ENCODE results near the gene LRPAP1.
"Not testable (repeated sequence)": the region's sequence is repeated elsewhere in the genome, so short reads cannot be mapped to it uniquely, and the experiment has no call there.

Gene LRPAP1

DNA sequence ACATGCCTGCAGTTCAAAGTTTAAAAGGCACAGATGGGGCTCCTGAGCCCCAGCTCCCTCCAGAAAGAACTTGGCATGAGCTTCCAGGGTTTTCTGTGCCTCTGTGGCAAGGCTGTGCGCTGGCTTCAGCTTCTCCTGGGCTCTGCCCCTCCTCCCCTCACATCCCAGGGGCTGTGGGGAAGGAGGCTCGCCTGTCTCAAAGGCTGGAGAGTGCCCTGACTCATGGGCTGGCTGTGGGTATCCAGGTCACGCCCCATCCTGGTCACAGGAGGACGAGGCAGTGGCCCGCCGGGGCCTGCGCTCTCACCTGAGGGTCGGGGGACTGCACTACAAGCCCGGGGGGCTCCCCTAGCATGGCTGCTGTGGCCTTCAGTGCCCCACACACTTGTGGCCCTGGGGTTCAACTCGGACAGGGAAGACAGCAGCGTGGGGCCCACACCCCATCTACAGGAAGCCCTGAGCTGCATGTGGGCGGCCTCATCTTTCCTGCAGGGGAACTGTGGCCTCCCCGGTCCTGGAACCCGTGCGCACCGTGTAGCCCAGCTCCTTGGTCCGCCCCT, 17.9 kb downstream of the LRPAP1 start:
- Histone ChIP-seq H3K4me3 (ENCODE audit: severe bottlenecking) (no peak overlapping the region), H3K27ac (ENCODE audit: poor library complexity, severe bottlenecking) (no peak overlapping the region), H3K9me3 (ENCODE audit: severe bottlenecking) (no peaks in the 10 kb centered on the region), H3K4me1 (ENCODE audit: insufficient read depth, poor library complexity, severe bottlenecking) (no peaks in the 10 kb centered on the region), H3K36me3 (ENCODE audit: low read depth) (peaks cover 43% of the 10 kb centered on the region), H3K27me3 (ENCODE audit: insufficient read depth, poor library complexity, severe bottlenecking) (no peaks in the 10 kb centered on the region)
- DNase-seq (ENCODE audit: low spot score) = no peak
- ATAC-seq (ENCODE audit: low read depth) = no peak
- no peak for TF ChIP-seq CTCF (IDR thresholded peaks at IDR 0.05; ENCODE audit: poor library complexity, severe bottlenecking)

- DNase-seq (ENCODE audit: low spot score) (no peak), ATAC-seq (ENCODE audit: low read depth) (no peak)
- no peak overlapping the region for H3K27ac ChIP-seq (ENCODE audit: poor library complexity, severe bottlenecking)
- H3K36me3 ChIP-seq (ENCODE audit: low read depth) = peaks cover 43% of the 10 kb centered on the region
- no peak for TF ChIP-seq CTCF (IDR thresholded peaks at IDR 0.05; ENCODE audit: poor library complexity, severe bottlenecking)
- no peaks in the 10 kb centered on the region for H3K4me1 ChIP-seq (ENCODE audit: insufficient read depth, poor library complexity, severe bottlenecking)
- H3K4me3 ChIP-seq (ENCODE audit: severe bottlenecking) = no peak overlapping the region
- no peaks in the 10 kb centered on the region for H3K9me3 ChIP-seq (ENCODE audit: severe bottlenecking)
- H3K27me3 ChIP-seq (ENCODE audit: insufficient read depth, poor library complexity, severe bottlenecking) = no peaks in the 10 kb centered on the region
Observed at GRCh38 chr4:3513807-3514206, 18.4 kb downstream of the LRPAP1 start.

DNA sequence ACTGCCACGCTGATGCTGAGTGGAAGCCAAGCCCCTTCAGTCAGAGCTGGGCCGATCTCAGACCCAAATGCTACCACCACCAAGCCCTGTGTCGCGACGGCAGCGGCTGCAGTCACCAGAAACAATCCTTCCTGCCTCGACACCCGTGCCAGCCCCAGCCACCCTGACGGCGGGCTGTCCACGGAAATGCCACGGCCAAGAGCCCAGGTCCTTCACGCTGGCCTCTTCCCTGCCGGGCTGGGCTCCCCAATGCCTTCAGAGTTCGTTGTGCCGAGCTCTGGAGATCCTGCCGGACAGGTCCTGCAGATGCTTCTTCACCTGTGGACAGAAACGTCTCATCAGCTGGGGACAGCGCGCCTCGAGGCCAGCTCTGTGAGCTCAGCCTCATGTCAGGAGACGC, 19.5 kb downstream of the LRPAP1 start:
- H3K27me3 ChIP-seq (ENCODE audit: insufficient read depth, poor library complexity, severe bottlenecking) = no peaks in the 10 kb centered on the region
- ATAC-seq (ENCODE audit: low read depth) (no peak), DNase-seq (ENCODE audit: low spot score) (no peak)
- no peak for TF ChIP-seq CTCF (IDR thresholded peaks at IDR 0.05; ENCODE audit: poor library complexity, severe bottlenecking)
- H3K4me1 ChIP-seq (ENCODE audit: insufficient read depth, poor library complexity, severe bottlenecking) = no peaks in the 10 kb centered on the region
- H3K4me3 ChIP-seq (ENCODE audit: severe bottlenecking) = no peak overlapping the region
- no peaks in the 10 kb centered on the region for H3K9me3 ChIP-seq (ENCODE audit: severe bottlenecking)
- no peak overlapping the region for H3K27ac ChIP-seq (ENCODE audit: poor library complexity, severe bottlenecking)
- peaks cover 50% of the 10 kb centered on the region for H3K36me3 ChIP-seq (ENCODE audit: low read depth)

DNA sequence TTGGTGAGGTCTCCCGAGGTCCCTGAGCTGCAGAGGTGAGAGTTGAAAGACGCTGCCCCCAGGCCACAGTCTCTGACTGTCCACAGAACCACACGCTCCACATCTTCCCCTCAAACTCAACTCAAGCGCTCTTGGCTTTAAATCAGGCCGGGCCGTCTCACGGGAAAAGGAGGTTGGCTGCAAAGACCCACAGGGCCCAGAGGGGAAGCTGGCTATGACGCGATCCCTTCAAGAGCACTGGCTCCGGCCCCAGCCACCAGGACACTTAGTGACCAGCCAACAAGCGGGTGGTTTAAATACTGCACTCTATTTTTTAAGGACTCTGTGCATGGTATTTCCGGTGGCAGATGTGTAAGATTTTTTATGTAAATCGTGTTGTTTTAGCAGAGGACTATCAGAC, 19.9 kb downstream of the LRPAP1 start:
- no peaks in the 10 kb centered on the region for H3K4me1 ChIP-seq (ENCODE audit: insufficient read depth, poor library complexity, severe bottlenecking)
- DNase-seq (ENCODE audit: low spot score) (no peak), ATAC-seq (ENCODE audit: low read depth) (no peak)
- H3K9me3 ChIP-seq (ENCODE audit: severe bottlenecking) = no peaks in the 10 kb centered on the region
- H3K4me3 ChIP-seq (ENCODE audit: severe bottlenecking) = no peak overlapping the region
- H3K36me3 ChIP-seq (ENCODE audit: low read depth) = peaks cover 50% of the 10 kb centered on the region
- TF ChIP-seq CTCF (IDR thresholded peaks at IDR 0.05; ENCODE audit: poor library complexity, severe bottlenecking) = no peak
- no peaks in the 10 kb centered on the region for H3K27me3 ChIP-seq (ENCODE audit: insufficient read depth, poor library complexity, severe bottlenecking)
- no peak overlapping the region for H3K27ac ChIP-seq (ENCODE audit: poor library complexity, severe bottlenecking)

DNA sequence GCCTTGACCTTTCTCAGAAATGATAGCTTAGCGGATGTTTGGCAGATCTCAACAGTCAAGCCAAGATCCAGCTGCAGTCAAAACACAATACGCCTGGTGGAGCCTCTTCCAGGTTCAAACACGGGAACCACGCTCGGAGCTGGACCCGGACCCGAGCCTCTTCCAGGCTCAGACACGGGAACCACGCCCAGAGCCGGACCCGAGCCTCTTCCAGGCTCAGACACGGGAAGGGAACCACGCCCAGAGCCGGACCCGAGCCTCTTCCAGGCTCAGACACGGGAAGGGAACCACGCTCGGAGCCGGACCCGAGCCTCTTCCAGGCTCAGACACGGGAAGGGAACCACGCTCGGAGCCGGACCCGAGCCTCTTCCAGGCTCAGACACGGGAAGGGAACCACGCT, 20.6 kb downstream of the LRPAP1 start:
- not testable (repeated sequence) for ATAC-seq (ENCODE audit: low read depth); H3K9me3 ChIP-seq (ENCODE audit: severe bottlenecking); H3K4me3 ChIP-seq (ENCODE audit: severe bottlenecking); H3K4me1 ChIP-seq (ENCODE audit: insufficient read depth, poor library complexity, severe bottlenecking); DNase-seq (ENCODE audit: low spot score); H3K27ac ChIP-seq (ENCODE audit: poor library complexity, severe bottlenecking); H3K27me3 ChIP-seq (ENCODE audit: insufficient read depth, poor library complexity, severe bottlenecking)
- peaks cover 45% of the 10 kb centered on the region for H3K36me3 ChIP-seq (ENCODE audit: low read depth)

All from RWPE2 (cell line).